Colonic mucosa (tissue), 4 donors: ENCODE results near the gene PANX1. TPM values are rescaled to one million over a fixed set of nuclear protein-coding genes. Genes with fewer than 3 reads are reported as not detected.

ENCODE experiments used
- DNase-seq: peaks from one replicate; pipeline ENCODE4 v3.0.0-alpha.2; 2020
- H3K27ac ChIP-seq: fragments of 200-600 bp; one replicate; pipeline ENCODE4 v1.8.0; 2021
- H3K27me3 ChIP-seq: fragments of 200-600 bp; one replicate; pipeline ENCODE4 v1.8.0; 2021
- H3K36me3 ChIP-seq: fragments of 200-600 bp; one replicate; pipeline ENCODE4 v1.8.0; 2021
- H3K4me1 ChIP-seq: fragments of 200-600 bp; one replicate; pipeline ENCODE4 v1.8.0; 2021; ENCODE audit warnings: mild to moderate bottlenecking
- H3K4me3 ChIP-seq: fragments of 200-600 bp; one replicate; pipeline ENCODE4 v1.8.0; 2021
- H3K9ac ChIP-seq, 2 donors: one replicate each; pipeline ENCODE4 v1.7.0; 2013; ENCODE audit warnings: control low read depth in 2 of 2, low read depth in 2 of 2, low read length in 2 of 2
- H3K9me3 ChIP-seq: fragments of 200-600 bp; one replicate; pipeline ENCODE4 v1.8.0; 2021
- CTCF ChIP-seq: fragments of 200-600 bp; IDR thresholded peaks from one replicate; pipeline ENCODE4 v1.8.0; 2022; ENCODE audit warnings: antibody characterized with exemption, mild to moderate bottlenecking
- intact Hi-C: fragments of 100-400 bp; cut with DNase I; formaldehyde crosslinking; loops from one replicate; pipeline ENCODE4 v1.14.1; 2022
- total RNA-seq, 2 donors: library from RNA; stranded (reverse); fragmentation: NEBNext Ultra II Directional in 1 of 2; extraction: Animal tissue kit (Norgen Biotek cat#: 25700) in 1 of 2; gene quantifications; one replicate each; pipeline ENCODE4 v1.2.1, GENCODE V29; 2021
- donor health status: healthy.
- donor health status: DM: no; HTN: no; CAD: no.
- donor health status: DM: no; HTN: no; CAD: no.

The PANX1 gene
- 10 to 100 TPM in 1 of 2 donors, 1 to 10 TPM in 1; 7.8 to 11.1 TPM for total RNA-seq

DNA sequence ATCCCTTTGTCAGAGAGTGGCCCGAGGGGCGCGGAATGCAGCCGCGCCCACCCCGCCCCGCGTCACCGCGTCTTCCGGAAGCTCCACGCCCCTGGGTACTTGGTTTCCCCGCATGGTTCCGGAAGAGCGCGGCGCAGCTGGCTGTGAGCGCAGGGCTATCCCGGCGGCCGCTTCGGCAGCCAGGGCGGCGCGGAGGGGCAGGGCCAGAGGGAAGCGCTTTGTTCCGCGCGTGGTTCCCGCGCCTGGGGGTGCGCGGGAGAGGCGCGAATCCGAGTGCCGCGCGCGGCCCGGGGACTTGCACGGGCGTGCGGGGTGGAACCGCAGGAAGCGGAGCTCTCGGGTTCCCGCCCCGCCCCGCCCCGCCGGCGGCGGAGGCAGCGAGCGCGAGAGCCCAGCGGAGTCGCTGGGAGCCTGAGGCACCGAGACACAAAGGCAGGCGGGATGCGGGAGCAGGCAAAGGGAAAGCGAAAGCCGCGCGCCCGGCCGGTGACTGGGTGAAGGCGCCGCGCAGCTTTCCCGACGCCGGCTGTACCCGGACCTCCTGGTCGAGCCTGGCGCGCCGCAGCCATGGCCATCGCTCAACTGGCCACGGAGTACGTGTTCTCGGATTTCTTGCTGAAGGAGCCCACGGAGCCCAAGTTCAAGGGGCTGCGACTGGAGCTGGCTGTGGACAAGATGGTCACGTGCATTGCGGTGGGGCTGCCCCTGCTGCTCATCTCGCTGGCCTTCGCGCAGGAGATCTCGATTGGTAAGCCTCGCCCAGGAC lies at the start of gene PANX1:
PANX1 (plus strand) TSS at position 96 of the 766 bp plus-strand sequence; CDS start at position 568, 472 bp downstream.
- H3K9me3 ChIP-seq = no peaks in the 10 kb centered on the region
- H3K27ac ChIP-seq = peak within 1 kb of the TSS; percentile 89
- no peaks in the 10 kb centered on the region for H3K27me3 ChIP-seq
- peak; percentile 81 for DNase-seq
- H3K36me3 ChIP-seq = no peaks in the 10 kb centered on the region
- peak within 1 kb of the TSS; percentile 69 for H3K4me3 ChIP-seq
- TF ChIP-seq CTCF = no peak
- H3K9ac ChIP-seq = peak within 1 kb of the TSS; percentile 63 to 89
- intact Hi-C loops = no loop called here
- H3K4me1 ChIP-seq = no peaks in the 10 kb centered on the region

DNA sequence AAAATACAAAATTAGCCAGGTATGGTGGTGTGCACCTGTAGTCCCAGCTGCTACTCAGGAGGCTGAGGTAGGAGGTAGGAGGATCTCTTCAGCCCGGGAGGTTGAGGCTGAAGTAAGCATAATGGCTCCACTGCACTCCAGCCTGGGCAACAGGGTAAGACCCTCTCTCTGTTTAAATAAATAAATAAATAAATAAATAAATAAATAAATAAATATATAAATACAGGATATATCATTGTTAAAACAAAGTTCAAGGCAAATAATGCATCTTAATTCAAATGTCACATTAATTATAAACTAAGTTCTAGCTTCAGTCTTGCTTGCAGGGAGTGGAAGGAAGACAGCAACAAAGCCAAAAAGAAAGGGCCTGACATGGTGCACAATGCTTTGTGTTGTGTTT lies 44.5 kb upstream of the PANX1 start:
- Histone ChIP-seq H3K4me1 (no peaks in the 10 kb centered on the region), H3K27me3 (no peaks in the 10 kb centered on the region), H3K9me3 (no peaks in the 10 kb centered on the region), H3K36me3 (no peaks in the 10 kb centered on the region), H3K9ac (no peak overlapping the region), H3K27ac (no peak overlapping the region), H3K4me3 (no peak overlapping the region)
- TF ChIP-seq CTCF = no peak
- no peak for DNase-seq
- intact Hi-C loops = no loop called here

- Histone ChIP-seq H3K4me3 (no peak overlapping the region), H3K27me3 (no peaks in the 10 kb centered on the region), H3K9me3 (no peaks in the 10 kb centered on the region), H3K4me1 (no peaks in the 10 kb centered on the region), H3K9ac (no peak overlapping the region), H3K27ac (no peak overlapping the region), H3K36me3 (no peaks in the 10 kb centered on the region)
- no peak for DNase-seq
- no peak for TF ChIP-seq CTCF
- intact Hi-C loops = no loop called here
These were observed 39.7 kb upstream of the PANX1 start for GRCh38 chr11:94088906-94089305.

GRCh38 chr11:94089341-94089740 lies 39.3 kb upstream of the PANX1 start:
- H3K27me3 ChIP-seq = no peaks in the 10 kb centered on the region
- H3K4me3 ChIP-seq = no peak overlapping the region
- TF ChIP-seq CTCF = no peak
- no peak for DNase-seq
- H3K9ac ChIP-seq = no peak overlapping the region
- intact Hi-C loops = no loop called here
- no peaks in the 10 kb centered on the region for H3K36me3 ChIP-seq
- no peaks in the 10 kb centered on the region for H3K9me3 ChIP-seq
- H3K4me1 ChIP-seq = no peaks in the 10 kb centered on the region
- no peak overlapping the region for H3K27ac ChIP-seq

DNA sequence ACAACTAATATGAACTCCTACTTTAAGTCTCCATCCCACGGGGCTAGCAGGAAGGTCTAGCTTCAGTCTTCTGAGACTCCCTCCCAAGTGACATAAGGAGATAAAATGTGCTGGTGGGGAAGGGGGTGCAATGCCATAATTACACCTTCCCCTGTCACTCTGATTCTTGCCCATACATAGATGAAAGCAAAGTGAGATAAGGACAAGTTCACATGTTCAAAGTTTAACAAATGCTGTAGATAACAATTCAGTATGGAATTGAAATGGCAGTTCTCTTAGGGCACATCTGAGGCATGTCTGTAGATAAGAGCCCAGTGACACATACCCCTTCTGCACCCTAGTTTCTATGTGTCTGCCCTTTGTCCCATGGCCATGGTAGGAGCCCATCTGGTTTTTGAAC lies 38.2 kb upstream of the PANX1 start:
- H3K4me3 ChIP-seq = no peak overlapping the region
- no peak for TF ChIP-seq CTCF

More for the DNA sequence above, 38.2 kb upstream of the PANX1 start:
- intact Hi-C loops = no loop called here
- no peak overlapping the region for H3K27ac ChIP-seq
- no peaks in the 10 kb centered on the region for H3K36me3 ChIP-seq
- DNase-seq = no peak
- H3K9ac ChIP-seq = no peak overlapping the region
- H3K27me3 ChIP-seq = no peaks in the 10 kb centered on the region
- H3K4me1 ChIP-seq = no peaks in the 10 kb centered on the region
- H3K9me3 ChIP-seq = no peaks in the 10 kb centered on the region
